HG03097 (cell line): ENCODE results near the gene CLIP3.
A peak's percentile ranks its signal among the peaks of the same experiment; 100 is the strongest.

Experiments used
- ATAC-seq: cut with Tn5 transposase; IDR thresholded peaks from one replicate; pipeline ENCODE4 v1.9.1; 2021; ENCODE audit not compliant: unreplicated experiment, low FRiP score

CLIP3 gene

DNA sequence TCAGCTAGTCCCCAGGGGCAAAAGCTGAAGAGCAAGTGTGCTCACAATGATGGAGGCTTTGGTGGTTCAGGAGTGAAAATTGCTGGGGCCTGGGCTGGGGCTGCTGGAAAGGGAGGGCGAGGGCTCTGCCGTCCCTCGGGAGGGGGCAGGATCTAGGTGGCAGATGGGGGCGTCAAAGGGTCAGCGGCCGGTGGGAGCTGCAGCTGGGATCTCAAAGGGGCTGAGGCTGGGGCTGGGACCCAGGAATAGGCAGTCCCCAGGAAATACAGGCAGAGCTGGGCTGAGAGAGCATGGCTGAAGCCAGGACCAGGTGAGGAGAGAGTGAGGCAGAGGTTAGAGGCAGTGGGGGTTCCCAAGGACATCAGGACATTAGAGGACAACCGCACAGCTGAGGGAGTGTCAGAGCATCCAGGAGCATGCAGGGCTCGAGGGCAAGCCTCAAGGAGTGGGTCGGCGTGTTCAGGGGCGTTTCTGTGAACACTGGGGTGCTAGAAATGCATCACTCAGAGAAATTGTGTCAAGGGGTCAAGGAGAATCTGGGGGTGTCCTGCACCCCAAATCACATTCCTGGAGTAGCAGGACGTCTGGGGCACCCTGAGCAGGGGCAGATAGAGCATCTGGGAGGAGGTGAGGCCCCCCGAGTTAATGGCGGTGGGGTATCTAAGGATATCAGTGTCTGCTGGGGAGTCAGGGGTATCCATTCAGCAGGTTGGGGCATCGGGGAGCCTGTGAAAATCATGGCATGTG is 22.9 kb downstream of the CLIP3 start:
- ATAC-seq, result no peak

DNA sequence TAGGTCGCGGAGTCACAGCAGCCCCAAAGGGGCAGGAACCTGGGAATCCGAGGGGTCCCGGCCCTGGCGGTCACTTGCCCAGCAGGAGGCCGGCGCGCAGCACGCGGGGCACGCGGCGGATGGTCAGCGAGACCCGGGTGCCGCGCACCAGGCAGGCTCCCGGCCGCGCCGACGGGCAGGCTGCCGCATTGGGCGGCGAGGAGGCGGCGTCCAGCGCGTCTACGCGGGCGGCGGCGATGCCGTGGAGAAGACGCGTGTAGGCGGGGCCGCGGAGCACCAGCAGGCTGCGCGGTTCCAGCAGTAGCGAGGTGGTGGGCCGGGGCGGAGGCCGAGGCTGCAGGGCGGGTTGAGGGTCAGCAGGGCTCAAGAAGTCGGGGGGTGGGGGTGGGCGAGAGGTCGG is 23.5 kb downstream of the CLIP3 start:
- no peak for ATAC-seq

DNA sequence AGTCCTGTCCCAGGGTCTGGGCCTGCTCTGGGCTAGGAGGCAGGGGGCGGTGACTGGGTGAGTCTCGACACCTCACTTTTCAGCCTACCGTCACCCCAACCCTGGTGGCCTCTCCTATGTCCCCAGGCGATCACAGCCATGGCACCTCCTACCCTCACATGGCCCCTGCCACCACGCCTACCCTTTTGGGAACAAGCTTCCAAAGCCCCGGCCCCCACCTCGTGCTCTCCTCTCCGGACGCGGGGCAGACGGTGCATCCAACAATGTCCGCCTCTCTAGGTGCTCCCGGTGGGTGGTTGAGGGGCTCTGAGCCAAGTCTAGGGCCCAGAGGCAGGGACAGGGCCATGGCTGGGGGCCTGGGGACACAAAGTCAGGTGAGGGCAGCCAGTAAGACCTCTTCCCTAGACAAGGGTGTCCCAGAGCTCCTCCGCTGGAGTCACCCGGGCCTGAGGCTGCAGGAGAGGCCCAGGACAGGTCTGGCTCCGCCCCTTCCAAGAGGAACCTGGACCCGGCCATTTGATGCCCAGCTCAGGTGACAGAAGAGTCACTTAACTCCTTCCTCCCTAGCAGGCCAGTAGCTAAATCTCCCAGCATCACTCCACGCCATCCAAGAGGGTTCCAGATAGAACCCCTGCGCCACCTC is 24.2 kb downstream of the CLIP3 start, which contains the start of gene SYNE4:
Gene SYNE4 (minus strand): TSS at position 478 of the 643 bp plus-strand sequence. CDS start 132 bp downstream, at position 346.
- ATAC-seq, result no peak

DNA sequence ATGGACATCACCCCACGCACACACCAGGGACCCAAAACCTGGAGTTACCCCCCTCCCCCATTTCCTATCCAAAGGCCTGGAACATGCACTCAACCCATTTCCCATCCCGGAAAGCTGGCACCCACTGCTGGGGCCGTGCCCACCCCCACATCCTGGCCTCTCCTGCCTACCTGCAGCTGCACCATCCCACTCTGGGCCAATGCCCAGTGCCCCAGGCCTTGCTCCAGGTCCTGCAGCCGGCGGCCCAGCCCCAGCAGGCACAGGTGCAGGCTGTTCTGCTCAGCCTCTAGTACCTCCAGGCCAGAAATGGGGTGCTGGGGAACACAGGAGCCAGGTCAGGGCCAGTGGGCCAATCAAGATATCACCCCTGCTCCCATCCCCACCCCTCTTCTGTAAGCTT is 25.7 kb downstream of the CLIP3 start:
- ATAC-seq, result no peak

DNA sequence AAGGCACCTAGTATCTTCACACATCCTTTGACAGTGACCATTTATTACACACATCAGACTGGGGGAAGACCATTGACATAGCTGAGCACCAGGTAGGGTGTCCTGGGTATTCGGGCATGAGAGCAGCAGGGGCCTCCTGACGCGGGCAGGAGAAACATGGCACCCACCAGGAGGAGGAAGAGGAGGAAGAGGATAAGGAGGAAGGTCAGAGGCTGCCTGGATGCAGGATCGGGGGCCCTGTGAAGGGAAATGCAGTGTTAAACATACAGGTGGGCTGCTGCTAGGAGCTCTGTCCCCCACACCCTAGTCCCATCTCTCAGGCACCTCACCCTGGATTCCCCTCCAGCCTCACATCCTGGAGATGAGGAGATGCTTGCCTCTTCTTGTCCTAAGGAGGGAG is 29.4 kb downstream of the CLIP3 start:
- no peak for ATAC-seq

DNA sequence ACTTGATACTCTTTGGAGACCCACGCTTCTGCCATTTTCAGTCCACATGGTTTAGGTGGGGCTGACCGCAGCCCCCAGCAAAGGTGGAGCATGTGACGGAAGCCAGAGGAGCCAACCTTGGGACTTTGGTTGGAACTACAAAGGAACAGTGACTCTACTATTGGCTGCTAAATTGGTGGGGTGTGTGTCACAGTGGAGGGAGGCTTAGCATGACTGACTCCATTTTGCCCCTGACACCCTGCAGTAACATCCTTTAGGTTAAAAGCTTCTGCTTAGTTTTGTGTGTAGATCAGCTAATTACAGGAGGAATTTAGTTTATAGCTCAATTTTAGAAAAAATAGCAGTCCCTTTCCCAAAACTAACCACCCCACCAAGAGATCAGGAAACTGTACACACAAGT is 31.1 kb downstream of the CLIP3 start:
- no peak for ATAC-seq

DNA sequence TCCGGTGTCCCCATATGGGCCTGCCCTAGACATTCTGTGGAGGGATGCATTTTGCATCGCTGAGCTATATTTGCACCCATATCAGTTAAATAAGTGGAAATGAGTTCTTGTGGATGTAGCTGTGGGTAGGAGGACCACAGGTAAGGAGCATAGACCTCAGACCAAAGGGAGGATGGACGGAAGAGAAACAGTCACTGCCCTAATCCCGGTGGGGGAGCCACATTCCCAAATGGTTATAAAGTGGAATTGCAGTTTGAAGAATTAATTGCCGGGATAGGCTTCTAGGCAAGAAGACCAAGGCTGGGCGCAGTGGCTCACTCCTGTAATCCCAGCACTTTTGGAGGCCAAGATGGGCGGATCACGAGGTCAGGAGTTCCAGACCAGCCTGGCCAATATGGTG is 35.9 kb downstream of the CLIP3 start:
- no peak for ATAC-seq

DNA sequence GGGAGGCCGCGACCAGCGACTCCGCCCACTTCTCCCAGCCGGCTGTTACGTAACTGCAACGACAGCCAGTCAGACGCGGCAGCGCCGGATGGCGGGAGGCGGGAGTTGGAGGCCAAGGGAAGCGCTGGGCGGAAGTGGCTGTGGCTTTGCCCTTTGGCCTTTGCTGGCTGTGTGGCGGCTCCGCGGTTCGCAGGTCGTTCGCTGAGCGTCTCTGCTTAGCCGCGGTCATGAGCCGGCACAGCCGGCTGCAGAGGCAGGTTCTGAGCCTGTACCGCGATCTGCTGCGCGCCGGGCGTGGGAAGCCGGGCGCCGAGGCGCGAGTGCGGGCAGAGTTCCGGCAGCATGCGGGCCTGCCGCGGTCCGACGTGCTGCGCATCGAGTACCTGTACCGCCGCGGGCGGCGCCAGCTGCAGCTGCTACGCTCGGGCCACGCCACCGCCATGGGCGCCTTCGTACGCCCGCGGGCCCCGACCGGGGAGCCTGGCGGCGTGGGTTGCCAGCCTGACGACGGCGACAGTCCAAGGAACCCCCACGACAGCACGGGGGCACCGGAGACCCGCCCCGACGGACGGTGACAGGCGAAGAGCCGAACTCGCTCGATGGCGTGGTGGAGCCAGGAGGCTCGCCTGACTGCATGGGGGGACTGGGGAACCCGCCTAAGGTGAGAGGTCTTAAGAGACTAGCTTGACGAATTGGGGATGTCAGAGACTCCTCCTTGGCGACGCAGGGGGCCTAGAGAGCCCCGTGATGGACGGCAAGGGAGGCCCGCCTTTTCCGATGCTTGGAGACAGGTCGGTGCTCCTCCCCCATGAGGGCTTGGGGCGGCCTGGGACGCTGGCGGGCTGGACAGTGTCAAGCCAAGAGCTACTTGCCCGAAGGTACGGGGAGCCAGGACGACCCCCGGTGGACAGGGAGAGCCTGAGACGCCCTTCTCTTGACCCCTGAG is 37.4 kb downstream of the CLIP3 start, which contains the start of gene SDHAF1:
Gene SDHAF1 (plus strand): TSS at position 141 of the 946 bp plus-strand sequence. CDS start 87 bp downstream, at position 228.
- ATAC-seq, result peak; percentile 74

DNA sequence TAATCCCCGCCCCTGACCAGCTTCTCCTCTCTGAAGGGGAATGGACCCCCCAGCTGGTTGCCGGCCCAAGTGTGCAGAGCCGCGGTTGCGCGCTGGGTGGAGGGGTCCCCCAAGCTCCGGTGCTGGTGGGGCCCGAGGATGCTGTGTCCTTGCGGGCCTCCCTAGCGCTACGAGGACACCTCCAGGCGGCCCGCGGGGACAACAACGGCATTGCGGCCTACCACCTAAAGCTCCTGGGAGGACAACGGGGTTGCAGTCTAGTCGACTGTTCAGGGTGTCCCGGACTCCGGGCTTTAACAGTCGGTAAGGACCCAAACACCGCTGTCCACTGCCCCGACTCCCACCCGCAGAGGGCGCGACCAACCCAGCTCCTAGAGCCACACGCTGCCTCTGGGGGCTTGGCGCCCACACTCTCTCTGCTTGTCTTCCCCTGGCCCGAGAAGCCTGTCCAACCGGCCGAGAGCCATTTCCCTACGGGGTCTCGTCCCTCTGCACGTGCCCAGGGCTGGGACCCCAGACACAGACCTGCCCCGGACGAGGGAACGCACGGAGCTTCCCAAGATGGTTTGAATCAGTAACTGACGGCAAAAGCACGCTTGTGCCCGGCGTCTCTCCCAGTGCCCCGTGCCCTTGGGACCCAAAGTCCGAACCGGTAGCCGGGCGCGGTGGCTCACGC is 38.6 kb downstream of the CLIP3 start:
- no peak for ATAC-seq

DNA sequence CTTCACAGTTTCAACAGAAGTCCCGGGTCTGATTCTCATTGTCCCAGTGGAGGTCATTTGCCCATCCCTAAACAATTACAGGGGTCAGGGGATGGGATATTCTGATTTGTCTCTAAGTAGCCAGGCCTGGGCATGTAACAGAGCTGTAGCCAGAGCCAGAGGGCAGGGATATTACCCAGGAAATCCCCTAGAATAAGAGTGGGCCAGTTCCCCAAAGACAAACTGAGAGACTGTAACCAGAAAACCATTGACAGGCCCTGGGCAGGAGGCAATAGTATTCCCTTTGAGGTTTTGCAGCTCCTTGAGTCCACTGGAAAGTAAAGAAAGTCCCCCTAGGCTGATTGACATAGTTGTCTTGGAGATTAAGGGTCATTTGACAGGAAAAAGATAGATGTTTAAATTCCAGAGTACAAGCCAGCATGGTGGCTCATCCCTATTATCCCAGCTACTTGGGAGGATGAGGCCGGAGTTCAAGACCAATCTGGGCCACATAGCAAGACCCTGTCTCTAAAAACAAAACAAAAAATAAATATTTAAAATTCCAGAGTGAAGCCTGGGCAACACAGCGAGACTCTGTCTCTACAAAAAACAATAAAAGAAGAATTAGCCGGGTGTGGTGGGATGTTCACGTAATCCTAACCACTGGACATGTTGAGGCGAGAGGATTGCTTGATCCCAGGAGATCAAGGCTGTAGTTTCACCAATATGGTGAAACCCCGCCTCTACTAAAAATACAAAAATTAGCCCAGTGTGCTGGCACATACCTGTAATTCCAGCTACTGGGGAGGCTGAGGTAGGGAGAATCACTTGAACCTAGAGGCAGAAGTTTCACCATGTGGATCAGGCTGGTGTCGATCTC is 39.5 kb downstream of the CLIP3 start:
- ATAC-seq, result no peak

DNA sequence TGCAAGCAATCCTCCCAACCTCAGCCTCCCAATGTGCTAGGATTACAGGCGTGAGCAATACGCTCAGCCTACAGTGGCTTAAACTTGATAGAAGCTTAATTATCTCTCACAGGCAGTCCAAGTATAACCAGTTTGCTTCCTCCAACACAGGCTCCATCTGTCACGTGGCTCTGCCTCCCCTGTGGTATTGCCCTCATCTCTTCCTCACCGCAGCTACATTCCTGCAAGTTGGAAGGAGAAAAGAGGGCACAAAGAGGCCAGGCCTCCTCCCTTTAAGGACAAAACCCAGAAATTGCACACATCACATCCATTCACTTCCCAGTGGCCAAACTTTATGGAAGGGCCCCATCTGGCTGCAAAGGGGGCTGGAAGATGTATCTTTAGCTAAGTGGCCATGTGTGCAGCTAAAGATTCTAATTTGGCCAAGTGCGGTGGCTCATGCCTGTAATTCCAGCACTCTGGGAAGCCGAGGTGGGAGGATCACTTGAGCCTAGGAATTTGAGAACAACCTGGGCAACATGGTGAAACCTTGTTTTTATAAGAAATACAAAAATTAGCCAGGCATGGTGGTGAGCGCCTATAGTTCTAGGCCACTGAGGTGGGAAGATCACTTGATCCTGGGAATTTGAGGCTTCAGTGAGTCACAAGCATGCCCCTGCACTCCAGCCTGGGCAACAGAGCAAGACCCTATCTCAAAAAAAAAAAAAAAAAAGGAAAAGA is 40.8 kb downstream of the CLIP3 start:
- no peak for ATAC-seq

DNA sequence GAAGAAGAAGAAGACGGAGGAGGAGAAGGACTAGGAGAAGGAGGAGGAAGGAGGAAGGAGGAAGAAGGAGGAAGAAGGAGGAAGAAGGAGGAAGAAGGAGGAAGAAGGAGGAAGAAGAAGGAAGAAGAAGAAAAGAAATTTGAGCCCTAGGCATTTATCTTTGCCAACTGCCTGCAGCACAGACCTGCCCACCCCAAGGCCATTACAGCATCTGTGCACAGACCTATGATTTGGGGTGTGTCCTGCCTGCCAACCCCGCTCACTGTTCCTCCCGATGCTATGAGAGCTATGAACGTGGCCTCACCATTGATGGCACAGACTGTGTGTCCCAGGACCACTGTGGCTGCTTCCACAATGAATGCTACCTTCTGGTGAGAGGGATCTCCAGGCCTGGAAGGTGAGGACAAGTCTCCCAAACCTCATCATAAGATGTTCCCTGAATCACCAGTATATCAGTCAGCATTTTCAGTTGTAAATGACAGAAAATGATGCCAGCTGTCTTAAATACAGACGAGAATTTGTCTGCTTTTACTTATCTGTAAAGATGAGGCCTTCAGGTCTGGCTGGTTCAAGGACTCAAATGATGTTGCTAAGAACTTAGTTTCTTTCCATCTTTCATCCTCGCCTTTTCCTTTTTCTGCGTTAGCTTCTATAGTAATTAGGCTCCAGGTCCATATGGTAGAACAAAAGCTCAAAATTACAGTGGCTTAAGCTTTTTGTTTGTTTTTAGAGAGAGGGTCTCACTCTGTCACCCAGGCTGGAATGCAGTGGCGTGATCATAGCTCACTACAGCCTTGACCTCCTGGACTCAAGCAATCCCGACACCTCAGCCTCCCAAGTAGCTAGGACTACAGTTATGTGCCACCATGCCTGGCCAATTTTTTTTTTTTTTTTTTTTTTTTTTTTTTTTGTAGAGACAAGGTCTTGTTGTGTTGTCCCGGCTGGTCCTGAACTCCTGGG is 41.6 kb downstream of the CLIP3 start:
- ATAC-seq, result no peak

DNA sequence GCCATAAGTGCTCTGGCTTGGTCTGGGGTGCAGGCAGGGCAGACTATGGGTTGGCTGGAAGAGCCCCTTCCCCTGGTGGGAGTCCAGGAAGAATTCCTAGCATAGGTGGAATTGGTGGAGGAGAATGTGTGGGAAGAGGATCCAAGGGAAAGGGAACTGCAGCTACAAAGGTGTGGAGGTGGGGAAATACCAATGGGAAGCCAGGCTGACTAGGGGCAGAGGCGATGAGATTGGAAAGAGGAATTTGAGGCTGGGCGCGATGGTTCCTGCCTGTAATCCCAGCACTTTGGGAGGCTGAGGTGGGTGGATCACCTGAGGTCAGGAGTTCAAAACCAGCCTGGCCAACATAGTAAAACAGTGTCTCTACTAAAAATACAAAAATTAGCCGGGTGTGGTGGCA is 42.5 kb downstream of the CLIP3 start:
- no peak for ATAC-seq

DNA sequence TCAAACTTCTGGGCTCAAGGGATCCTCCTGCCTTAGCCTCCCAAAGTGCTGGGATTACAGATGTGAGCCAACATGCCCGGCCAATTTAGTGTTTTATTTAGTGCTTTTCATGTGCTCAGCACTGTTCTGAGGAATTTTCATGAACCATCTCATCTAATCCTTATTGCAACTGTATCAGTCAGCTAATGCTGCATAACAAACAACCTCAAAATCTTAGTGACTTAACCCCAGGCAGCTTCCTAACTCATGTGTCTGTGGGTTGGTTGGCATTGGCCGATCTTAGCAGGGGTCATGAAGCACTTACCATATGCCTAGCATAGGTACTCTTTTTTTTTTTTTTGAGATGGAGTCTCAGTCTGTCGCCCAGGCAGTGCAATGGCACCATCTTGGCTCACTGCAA is 43.8 kb downstream of the CLIP3 start:
- ATAC-seq, result no peak

DNA sequence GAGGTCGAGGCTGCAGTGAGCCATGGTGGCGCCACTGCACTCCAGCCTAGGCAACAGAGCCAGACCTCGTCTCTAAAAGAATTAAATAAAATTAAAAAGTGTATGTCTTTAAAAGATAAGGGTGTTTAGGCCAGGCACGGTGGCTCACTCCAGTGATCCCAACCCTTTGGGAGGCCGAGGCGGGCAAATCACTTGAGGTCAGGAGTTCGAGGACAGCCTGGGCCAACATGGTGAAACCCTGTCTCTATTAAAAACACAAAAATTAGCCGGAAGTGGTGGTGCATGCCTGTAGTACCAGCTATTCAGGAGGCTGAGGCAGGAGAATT is 45.1 kb downstream of the CLIP3 start:
- ATAC-seq, result no peak

DNA sequence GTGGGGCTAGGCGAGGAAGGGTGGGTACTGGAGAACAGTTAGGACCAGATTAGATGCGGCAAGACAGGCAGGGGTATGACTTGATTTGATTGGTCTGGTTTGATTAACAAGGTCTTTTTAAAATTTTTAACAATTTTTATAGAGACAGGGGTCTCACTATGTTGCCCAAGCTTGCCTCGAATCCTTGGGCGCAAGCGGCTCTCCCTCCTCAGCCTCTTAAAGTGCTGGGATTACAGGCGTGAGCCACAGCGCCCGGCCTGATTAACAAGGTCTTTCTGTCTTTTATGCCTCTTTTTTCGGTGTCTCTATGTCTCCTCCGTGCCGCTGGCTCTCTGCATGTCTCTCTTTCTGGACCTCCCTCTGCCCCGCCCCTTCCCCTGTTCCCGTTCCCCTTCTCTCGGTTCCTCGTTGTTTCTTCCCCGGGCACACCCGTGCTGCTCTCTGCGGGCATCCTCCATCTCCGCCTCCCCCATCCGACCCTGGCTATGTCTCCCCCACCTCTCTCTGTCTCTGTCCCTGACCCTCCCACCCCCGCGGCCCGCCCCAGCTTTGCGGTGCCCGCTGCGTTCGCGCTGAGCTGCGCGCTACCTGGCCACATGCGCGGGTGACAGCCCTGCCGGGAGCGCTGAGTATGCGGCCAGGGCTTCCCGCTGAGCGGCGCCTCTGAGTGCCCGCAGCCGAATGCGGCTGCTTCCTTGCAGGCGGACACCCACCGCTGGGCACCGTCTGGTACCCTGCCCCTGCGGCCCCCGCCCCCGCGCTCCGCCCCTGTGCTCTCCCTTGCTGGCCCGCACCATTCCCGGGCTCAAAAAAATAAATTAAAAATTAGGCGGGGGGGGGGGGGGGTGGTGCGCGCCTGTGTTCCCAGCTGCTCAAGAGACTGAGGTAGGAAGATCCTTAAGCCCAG is 45.8 kb downstream of the CLIP3 start:
- ATAC-seq, result no peak

DNA sequence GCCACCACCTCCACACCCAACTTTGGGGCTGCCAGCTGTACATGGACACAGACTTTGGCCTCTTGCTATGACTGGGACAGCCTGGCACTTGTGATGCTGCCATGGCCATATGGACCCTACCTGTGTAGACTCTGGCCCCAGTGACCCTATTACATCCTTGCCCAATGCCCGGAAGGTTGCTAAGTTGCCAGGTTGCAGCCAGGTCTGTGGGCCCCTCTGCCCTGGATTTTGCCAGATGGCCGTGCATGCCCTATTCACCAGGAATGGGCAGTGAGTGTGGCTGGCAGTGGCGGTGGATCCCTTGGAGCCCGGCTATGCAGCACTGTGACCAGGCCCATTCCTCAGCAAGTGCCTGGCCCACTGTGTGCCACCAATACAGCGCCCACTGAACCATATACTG is 46.6 kb downstream of the CLIP3 start:
- ATAC-seq, result no peak
